ENCODE results near the gene PUDP.
A peak's percentile ranks its signal among the peaks of the same experiment; 100 is the strongest.

The PUDP gene

GRCh38 chrX:7147978-7148854, at the start of gene PUDP:
Gene PUDP, minus strand, starts transcription at chrX:7148153. Its CDS starts 40 bp downstream, at chrX:7148113.
- peak within 1 kb of the TSS; percentile 97 for H3K4me3 ChIP-seq (ENCODE audit: low read depth, low read length)
- TF ChIP-seq, protein P1, sequence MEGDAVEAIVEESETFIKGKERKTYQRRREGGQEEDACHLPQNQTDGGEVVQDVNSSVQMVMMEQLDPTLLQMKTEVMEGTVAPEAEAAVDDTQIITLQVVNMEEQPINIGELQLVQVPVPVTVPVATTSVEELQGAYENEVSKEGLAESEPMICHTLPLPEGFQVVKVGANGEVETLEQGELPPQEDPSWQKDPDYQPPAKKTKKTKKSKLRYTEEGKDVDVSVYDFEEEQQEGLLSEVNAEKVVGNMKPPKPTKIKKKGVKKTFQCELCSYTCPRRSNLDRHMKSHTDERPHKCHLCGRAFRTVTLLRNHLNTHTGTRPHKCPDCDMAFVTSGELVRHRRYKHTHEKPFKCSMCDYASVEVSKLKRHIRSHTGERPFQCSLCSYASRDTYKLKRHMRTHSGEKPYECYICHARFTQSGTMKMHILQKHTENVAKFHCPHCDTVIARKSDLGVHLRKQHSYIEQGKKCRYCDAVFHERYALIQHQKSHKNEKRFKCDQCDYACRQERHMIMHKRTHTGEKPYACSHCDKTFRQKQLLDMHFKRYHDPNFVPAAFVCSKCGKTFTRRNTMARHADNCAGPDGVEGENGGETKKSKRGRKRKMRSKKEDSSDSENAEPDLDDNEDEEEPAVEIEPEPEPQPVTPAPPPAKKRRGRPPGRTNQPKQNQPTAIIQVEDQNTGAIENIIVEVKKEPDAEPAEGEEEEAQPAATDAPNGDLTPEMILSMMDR (IDR thresholded peaks at IDR 0.05; ENCODE audit: low read depth, low read length) = peak; percentile 34

GRCh38 chrX:7194606-7195005, 46.7 kb upstream of the PUDP start:
- no peak overlapping the region for H3K4me3 ChIP-seq (ENCODE audit: low read depth, low read length)
- TF ChIP-seq, protein P1 (IDR thresholded peaks at IDR 0.05; ENCODE audit: low read depth, low read length) = no peak

DNA sequence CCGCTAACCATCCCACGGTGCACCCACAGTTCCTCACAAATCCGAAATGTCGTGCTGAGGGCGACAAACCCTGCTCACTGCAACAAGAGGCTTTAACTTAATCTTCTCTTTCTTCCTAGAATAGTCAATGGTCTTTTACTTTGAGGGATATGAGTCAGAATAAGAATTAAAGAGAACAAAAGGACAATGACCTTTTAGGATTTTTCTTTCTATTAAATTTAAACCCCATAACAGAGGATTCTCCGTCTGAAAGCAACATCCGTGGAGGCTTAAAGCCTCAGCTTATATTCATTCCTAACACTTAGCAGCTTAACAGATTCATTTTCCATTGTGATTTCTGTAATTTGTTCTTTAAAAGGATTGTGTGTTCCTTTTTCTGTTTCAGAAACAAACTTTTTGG, 44.9 kb upstream of the PUDP start:
- no peak overlapping the region for H3K4me3 ChIP-seq (ENCODE audit: low read depth, low read length)
- TF ChIP-seq, protein P1 (IDR thresholded peaks at IDR 0.05; ENCODE audit: low read depth, low read length) = no peak

- no peak overlapping the region for H3K4me3 ChIP-seq (ENCODE audit: low read depth, low read length)
- TF ChIP-seq, protein P1 (IDR thresholded peaks at IDR 0.05; ENCODE audit: low read depth, low read length) = peak; percentile 48
Measured at GRCh38 chrX:7191681-7192110, 43.7 kb upstream of the PUDP start.

DNA sequence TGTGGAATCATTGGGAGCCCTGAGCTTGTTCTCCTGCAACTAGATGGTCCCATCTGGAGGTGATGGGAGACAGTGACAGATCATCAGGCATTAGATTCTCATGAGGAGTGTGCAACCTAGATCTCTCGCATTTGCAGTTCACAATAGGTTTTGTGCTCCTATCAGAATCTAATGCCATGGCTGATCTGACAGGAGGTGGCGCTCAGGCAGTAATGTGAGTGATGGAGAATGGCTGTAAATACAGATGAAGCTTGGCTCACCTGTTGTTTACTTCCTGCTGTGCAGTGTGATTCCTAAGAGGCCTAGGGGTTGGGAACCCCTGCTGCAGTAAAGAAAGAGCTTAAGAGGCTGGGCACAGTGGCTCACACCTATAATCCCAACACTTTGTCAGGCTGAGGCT, 42.2 kb upstream of the PUDP start:
- TF ChIP-seq, protein P1 (IDR thresholded peaks at IDR 0.05; ENCODE audit: low read depth, low read length) = no peak

DNA sequence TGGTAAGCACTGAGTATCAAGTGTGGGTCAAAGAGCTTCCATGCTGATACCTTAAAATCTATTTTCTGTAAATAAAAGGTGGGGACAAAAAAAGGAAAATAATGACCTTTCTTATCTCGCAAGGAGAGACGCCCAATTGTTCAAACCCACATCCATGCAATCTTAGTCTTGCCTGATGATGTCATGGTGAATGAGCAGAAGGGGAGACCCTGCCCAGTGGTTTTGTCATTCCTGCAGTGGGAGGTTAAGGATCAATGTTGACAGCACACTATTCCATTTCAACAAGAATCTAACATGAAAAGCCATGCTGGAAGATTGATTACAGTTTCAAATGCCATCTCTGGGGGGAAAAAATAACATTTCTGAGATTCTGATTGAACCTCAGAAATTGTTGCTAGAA, 40.7 kb upstream of the PUDP start:
- no peak overlapping the region for H3K4me3 ChIP-seq (ENCODE audit: low read depth, low read length)
- TF ChIP-seq, protein P1 (IDR thresholded peaks at IDR 0.05; ENCODE audit: low read depth, low read length) = no peak

More for the DNA sequence above, 42.2 kb upstream of the PUDP start:
- no peak overlapping the region for H3K4me3 ChIP-seq (ENCODE audit: low read depth, low read length)

DNA sequence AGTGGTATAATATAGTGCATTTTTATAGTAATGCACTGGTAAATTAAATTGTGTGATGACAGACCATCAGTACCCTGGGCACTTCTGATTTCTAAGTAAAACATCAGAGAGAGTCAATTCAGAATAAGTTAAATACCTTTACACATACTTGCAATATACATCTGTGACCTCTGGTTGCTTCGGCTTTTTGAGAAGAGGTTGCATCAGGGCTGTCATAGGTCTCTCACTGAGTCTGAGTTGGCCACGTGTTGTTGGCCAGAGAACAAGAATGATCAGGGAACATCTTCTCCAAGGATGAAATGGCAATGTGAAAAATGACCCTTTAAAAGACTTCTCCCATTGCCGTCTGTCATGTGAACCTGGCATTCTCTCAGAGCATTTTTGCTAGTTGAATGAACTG, 36.9 kb upstream of the PUDP start:
- H3K4me3 ChIP-seq (ENCODE audit: low read depth, low read length) = no peak overlapping the region
- TF ChIP-seq, protein P1 (IDR thresholded peaks at IDR 0.05; ENCODE audit: low read depth, low read length) = no peak

All from WI38 (cell line).